RWPE2 (cell line): ENCODE data around the gene PRAMEF8.
"Not testable (repeated sequence)": the region's sequence is repeated elsewhere in the genome, so short reads cannot be mapped to it uniquely, and the experiment has no call there.

Source experiments
- ATAC-seq: fragments of 200-7000 bp; cut with Tn5 transposase; 3 replicates; pipeline ENCODE4 v1.9.1; 2021; ENCODE audit warnings: low read depth
- DNase-seq: peaks from one replicate; pipeline ENCODE4 v3.0.0-alpha.2; 2020; ENCODE audit warnings: low spot score
- H3K27ac ChIP-seq: fragments of 450-650 bp; 2 replicates; pipeline ENCODE4 v1.5.1; 2017; ENCODE audit warnings: mild to moderate bottlenecking; ENCODE audit not compliant: poor library complexity, severe bottlenecking
- H3K27me3 ChIP-seq: fragments of 250-450 bp; sonication (Bioruptor Pico); 2 replicates; pipeline ENCODE4 v1.5.1; 2021; ENCODE audit warnings: mild to moderate bottlenecking, moderate library complexity; ENCODE audit not compliant: insufficient read depth, poor library complexity, severe bottlenecking
- H3K36me3 ChIP-seq: fragments of 250-450 bp; sonication (Bioruptor Pico); 2 replicates; pipeline ENCODE4 v1.5.1; 2020; ENCODE audit warnings: low read depth, mild to moderate bottlenecking, moderate library complexity
- H3K4me1 ChIP-seq: fragments of 250-450 bp; sonication (Bioruptor Pico); 2 replicates; pipeline ENCODE4 v1.5.1; 2021; ENCODE audit warnings: mild to moderate bottlenecking, moderate library complexity; ENCODE audit not compliant: insufficient read depth, poor library complexity, severe bottlenecking
- H3K4me3 ChIP-seq: fragments of 250-450 bp; sonication (Bioruptor Pico); 2 replicates; pipeline ENCODE4 v1.5.1; 2021; ENCODE audit warnings: mild to moderate bottlenecking, moderate library complexity; ENCODE audit not compliant: severe bottlenecking
- H3K9me3 ChIP-seq: fragments of 250-450 bp; sonication (Bioruptor Pico); 2 replicates; pipeline ENCODE4 v1.5.1; 2021; ENCODE audit warnings: mild to moderate bottlenecking, moderate library complexity; ENCODE audit not compliant: severe bottlenecking

PRAMEF8 gene

DNA sequence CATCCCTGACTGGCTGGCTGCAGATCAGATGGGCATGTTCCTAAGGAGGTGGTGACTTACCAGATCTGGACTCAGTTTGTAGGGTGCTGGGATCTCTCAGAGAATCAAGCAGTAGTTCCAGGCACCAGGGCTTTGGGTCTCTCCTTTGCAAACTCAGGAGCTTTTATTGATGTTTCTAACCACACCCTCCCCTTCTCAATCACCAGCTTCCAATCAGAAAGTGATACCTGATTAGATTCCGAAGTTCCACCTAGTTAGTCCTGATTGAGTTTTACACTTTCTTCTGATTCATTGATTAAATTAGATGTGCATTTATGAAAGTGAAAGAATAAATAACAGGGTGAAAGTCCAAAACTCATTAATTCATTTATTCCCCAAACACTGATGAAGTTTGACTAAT, at the start of gene PRAMEF8:
PRAMEF8 (minus strand) TSS at position 101 of the 400 bp plus-strand sequence. CDS start 1,046 bp downstream, outside the sequence.
- H3K4me3 ChIP-seq, H3K27ac ChIP-seq, H3K4me1 ChIP-seq, DNase-seq, H3K36me3 ChIP-seq, H3K9me3 ChIP-seq, H3K27me3 ChIP-seq, ATAC-seq: not testable (repeated sequence)

DNA sequence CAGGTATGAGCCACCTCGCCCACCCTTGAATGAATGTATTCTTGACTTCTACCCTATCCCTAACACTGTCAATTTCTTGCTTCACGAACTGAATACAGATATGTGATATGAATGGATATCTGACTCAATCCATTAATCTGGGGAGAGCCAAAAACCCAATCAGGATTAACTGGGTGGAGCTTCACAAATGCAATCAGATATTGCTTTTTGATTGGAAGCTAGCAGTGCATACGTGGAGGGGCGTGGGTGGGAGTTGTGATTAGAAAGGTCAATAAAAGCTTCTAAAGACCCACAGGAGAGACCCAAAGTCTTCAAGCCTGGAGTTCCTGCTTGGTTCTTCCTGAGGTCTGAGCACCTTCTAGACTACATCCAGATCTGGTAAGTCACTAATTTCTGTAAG, 30.3 kb upstream of the PRAMEF8 start, which contains the start of gene PRAMEF15:
PRAMEF15 (plus strand) TSS at position 301 of the 400 bp plus-strand sequence. CDS start 2,827 bp downstream, outside the sequence.
- H3K27me3 ChIP-seq, H3K36me3 ChIP-seq, ATAC-seq, H3K4me1 ChIP-seq, DNase-seq, H3K9me3 ChIP-seq, H3K4me3 ChIP-seq, H3K27ac ChIP-seq: not testable (repeated sequence)

DNA sequence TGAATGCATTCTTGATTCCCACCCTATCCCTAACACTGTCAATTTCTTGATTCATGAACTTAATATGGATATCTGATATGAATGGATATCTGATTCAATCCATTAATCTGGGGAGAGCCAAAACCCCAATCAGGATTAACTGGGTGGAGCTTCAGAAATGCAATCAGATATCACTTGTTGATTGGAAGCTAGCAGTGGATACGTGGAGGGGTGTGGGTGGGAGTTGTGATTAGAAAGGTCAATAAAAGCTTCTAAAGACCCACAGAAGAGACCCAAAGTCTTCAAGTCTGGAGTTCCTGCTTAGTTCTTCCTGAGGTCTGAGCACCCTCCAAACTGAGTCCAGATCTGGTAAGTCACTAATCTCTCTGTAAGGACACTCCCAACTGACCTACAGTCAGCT, 18.3 kb upstream of the PRAMEF8 start, which contains the start of gene PRAMEF33:
PRAMEF33 (plus strand) TSS at position 301 of the 400 bp plus-strand sequence. CDS start 2,416 bp downstream, outside the sequence.
- not testable (repeated sequence) for DNase-seq, H3K4me3 ChIP-seq, H3K9me3 ChIP-seq, H3K27me3 ChIP-seq, H3K36me3 ChIP-seq, ATAC-seq, H3K27ac ChIP-seq, H3K4me1 ChIP-seq

DNA sequence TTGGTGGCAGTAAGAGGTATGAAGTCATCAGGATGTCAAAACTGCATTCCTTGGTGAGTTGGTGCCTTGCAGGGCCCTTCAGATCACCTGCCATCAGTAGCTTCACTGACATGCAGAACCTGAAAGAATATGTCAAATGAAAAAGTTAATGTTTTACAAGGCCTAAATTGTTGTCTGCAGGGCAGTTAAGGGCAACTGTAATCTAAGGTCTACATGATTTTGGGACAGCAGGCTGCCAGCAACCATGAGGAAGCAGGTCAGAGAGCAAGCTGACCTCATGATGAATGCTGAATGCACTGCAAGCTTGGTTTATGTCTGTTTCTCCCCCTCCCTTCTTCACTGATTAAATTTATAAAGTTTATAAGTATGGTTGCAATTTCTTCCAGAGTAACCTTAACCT, 17.3 kb upstream of the PRAMEF8 start:
- not testable (repeated sequence) for H3K4me3 ChIP-seq, H3K27me3 ChIP-seq, H3K9me3 ChIP-seq, ATAC-seq, H3K27ac ChIP-seq, DNase-seq, H3K4me1 ChIP-seq, H3K36me3 ChIP-seq

DNA sequence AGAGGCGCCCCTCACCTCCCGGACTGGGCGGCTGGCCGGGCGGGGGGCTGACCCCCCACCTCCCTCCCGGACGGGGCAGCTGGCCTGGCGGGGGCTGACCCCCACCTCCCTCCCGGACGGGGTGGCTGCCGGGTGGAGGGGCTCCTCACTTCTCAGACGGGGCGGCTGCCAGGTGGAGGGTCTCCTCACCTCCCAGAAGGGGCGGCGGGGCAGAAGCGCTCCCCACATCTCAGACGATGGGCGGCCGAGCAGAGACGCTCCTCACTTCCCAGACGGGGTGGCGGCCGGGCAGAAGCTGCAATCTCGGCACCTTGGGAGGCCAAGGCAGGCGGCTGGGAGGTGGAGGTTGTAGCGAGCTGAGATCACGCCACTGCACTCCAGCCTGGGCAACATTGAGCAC, 13.8 kb upstream of the PRAMEF8 start:
- H3K4me1 ChIP-seq, H3K4me3 ChIP-seq, ATAC-seq, H3K36me3 ChIP-seq, H3K27ac ChIP-seq, H3K9me3 ChIP-seq, H3K27me3 ChIP-seq, DNase-seq: not testable (repeated sequence)

DNA sequence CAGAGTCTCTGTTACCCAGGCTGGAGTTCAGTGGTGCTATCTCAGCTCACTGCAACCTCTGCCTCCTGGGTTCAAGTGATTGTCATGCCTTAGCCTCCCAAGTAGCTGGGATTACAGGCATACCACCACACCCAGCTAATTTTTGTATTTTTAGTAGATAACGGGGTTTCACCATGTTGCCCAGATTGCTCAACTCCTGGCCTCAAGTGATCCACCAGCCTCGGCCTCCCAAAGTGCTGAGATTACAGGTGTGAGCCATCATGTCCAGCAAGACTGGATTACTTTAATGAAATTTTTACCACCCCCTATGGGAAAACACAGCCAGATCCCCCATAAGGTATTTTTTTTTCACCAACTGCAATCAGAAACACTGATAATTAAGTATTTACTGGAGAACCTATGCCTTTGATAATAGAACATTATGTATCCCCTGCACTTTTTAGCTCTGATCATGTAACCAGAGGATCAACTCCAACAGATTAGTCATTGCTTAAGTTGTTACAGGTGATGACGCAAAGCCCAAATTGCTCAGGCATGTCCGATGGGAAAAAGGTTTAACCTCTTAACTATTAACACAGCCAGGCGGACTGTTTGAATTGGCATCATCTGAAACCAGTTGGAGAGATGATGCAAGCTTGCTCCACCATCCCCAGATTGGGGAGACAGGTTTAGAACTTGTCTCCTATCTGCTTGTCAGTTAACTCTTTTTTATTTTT, 12.4 kb upstream of the PRAMEF8 start:
- not testable (repeated sequence) for H3K9me3 ChIP-seq, H3K36me3 ChIP-seq, H3K4me1 ChIP-seq, H3K4me3 ChIP-seq, DNase-seq, H3K27ac ChIP-seq, H3K27me3 ChIP-seq
- peak; percentile 57; the same call in 2 of the 3 replicates for ATAC-seq

DNA sequence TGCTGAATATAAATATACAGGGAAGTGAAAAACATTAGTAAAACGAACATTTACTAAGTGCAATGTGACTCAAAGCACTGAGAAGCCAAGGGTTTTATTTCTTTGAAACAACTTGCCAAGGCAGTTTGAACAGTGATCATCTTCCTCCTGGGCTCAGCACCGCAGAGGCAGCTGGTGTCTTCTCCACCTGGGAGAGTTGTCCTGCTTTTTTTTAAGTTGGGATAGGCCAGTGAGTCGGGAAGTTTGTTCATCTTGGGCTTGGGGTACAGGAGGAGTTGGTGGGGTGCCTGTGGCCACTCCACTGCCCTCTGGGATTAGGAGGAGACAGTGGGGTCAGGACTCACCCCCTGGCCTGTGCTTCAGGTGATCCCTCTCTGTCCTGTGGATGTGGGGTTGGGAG, 4.1 kb upstream of the PRAMEF8 start:
- not testable (repeated sequence) for DNase-seq, H3K4me3 ChIP-seq, H3K27ac ChIP-seq, H3K4me1 ChIP-seq, H3K36me3 ChIP-seq, H3K9me3 ChIP-seq, H3K27me3 ChIP-seq, ATAC-seq

DNA sequence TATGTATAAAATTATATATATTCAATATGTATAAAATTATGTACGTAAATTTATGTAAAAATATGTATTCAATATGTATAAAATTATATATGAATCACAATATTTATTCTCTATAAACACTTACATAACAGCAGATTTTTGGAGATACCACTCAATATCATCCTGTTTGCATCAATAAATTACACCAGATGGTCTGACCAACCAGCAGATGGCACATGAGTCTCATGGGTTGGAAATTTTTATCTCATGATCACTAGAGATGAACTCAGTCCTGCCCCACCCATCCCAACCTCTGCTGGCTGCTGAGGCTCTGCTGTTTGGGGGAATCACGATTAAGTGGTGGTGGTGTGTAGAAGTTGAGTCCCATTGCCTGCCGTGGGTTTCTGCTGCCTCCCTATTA, 5.3 kb downstream of the PRAMEF8 start:
- H3K9me3 ChIP-seq, H3K27me3 ChIP-seq, ATAC-seq, H3K27ac ChIP-seq, DNase-seq, H3K4me3 ChIP-seq, H3K4me1 ChIP-seq, H3K36me3 ChIP-seq: not testable (repeated sequence)

DNA sequence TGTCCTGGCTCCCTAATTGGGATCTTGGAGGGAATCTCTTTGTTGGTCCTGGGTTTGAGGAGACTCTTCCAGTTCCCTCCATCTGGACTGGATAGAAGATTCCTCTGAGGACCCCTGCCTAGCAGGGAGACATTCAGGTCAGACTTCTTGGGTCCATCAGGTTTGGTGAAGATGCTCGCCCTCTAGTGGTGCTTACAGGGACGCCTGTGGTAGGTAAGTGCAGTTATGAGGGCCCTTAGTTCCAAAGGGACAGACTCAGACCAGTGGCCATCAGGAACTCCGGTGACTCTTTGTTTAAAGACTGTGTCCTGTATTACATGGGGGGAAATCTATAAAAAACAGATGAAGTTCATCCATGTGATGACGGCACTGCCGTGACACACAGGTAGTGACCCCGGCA, 7.9 kb downstream of the PRAMEF8 start:
- not testable (repeated sequence) for H3K9me3 ChIP-seq, DNase-seq, H3K36me3 ChIP-seq, H3K4me1 ChIP-seq, H3K27me3 ChIP-seq, ATAC-seq, H3K4me3 ChIP-seq, H3K27ac ChIP-seq

DNA sequence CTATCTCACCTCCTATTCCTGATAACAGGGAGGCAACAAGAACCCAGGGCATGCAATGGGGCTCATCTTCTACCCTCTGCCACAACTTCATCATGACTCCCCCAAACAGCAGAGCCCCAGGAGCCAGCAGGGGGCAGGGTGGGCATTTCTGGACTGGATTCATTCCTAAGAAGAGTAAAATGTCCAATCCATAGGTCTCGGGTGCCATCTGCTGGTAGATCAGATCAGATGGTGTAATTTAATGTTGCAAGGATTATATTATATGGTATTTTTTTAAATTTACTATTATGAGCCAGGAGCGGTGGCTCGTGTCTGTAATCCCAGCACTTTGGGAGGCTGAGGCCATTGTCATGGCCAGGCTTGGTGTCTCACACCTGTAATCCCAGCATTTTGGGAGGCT, 19.8 kb downstream of the PRAMEF8 start:
- peak; percentile 49; the same call in 2 of the 3 replicates for ATAC-seq
- H3K36me3 ChIP-seq, DNase-seq, H3K4me1 ChIP-seq, H3K27me3 ChIP-seq, H3K27ac ChIP-seq, H3K9me3 ChIP-seq, H3K4me3 ChIP-seq: not testable (repeated sequence)

DNA sequence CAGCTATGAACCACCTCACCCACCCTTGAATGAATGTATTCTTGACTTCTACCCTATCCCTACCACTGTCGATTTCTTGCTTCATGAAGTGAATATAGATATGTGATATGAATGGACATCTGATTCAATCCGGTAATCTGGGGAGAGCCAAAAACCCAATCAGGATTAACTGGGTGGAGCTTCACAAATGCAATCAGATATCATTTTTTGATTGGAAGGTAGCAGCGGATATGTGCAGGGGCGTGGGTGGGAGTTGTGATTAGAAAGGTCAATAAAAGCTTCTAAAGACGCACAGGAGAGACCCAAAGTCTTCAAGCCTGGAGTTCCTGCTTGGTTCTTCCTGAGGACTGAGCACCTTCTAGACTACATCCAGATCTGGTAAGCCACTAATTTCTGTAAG, 31.0 kb downstream of the PRAMEF8 start, which contains the start of gene PRAMEF5:
PRAMEF5 (plus strand) TSS at position 301 of the 400 bp plus-strand sequence. CDS start 5,071 bp downstream, outside the sequence.
- not testable (repeated sequence) for H3K4me1 ChIP-seq, DNase-seq, H3K4me3 ChIP-seq, H3K27ac ChIP-seq, H3K9me3 ChIP-seq, H3K36me3 ChIP-seq, ATAC-seq, H3K27me3 ChIP-seq
